Esophagus squamous epithelium (tissue), 4 donors: ENCODE data around the gene NFIB.

Experiments used
- POLR2A ChIP-seq, 4 donors: fragments of 450-650 bp; IDR thresholded peaks; one replicate each; pipeline ENCODE4 v1.6.1; 2017; ENCODE audit warnings: antibody characterized with exemption in 4 of 4, mild to moderate bottlenecking in 4 of 4, moderate library complexity in 3 of 4
- TF ChIP-seq, protein P1 (sequence below), 6 experiments: fragments of 450-650 bp in 4 of 6; fragments of 200-600 bp in 2 of 6; sonication (generic) in 2 of 6; IDR thresholded peaks; one replicate each; pipeline ENCODE4 v1.5.1; 2016 to 2019; ENCODE audit warnings: antibody characterized with exemption in 6 of 6, mild to moderate bottlenecking in 4 of 6, moderate library complexity in 4 of 6

DNA sequence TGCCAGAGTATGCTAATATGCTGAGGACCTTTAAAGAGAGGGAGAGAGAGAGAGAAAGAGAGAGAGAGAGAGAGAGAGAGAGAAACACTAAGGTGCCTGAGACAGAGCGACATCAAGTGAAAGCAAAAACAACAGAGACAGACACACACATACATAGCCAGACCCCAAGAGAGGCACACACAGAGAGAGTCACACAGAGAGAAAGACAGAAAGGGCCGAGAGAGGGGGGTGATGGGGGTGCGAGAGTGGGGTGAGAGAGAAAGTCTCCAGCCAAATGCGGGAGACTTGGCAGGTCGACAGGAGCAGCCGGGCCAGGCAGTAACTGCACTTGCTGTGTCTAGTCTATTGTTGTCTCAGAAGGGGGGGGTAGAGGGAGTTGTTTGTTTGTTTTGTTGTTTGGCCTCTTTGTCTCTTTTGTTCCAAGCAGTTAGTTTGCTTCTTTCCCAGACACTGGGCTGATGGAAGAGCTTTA lies 30.1 kb upstream of the NFIB start:
- TF ChIP-seq POLR2A (IDR thresholded peaks at IDR 0.05) = no peak
- TF ChIP-seq, protein P1, sequence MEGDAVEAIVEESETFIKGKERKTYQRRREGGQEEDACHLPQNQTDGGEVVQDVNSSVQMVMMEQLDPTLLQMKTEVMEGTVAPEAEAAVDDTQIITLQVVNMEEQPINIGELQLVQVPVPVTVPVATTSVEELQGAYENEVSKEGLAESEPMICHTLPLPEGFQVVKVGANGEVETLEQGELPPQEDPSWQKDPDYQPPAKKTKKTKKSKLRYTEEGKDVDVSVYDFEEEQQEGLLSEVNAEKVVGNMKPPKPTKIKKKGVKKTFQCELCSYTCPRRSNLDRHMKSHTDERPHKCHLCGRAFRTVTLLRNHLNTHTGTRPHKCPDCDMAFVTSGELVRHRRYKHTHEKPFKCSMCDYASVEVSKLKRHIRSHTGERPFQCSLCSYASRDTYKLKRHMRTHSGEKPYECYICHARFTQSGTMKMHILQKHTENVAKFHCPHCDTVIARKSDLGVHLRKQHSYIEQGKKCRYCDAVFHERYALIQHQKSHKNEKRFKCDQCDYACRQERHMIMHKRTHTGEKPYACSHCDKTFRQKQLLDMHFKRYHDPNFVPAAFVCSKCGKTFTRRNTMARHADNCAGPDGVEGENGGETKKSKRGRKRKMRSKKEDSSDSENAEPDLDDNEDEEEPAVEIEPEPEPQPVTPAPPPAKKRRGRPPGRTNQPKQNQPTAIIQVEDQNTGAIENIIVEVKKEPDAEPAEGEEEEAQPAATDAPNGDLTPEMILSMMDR (IDR thresholded peaks at IDR 0.05) = no peak
